Esophagus muscularis mucosa (tissue), 4 donors: Measurements from ENCODE around the gene PNPLA5.

Source experiments
- EP300 ChIP-seq: sonication (generic); formaldehyde crosslinking; IDR thresholded peaks from one replicate; pipeline ENCODE4 v1.6.1; 2017; ENCODE audit warnings: antibody characterized with exemption
- POLR2A ChIP-seq: fragments of 450-650 bp; IDR thresholded peaks from one replicate; pipeline ENCODE4 v1.6.1; 2017; ENCODE audit warnings: antibody characterized with exemption, moderate library complexity, mild to moderate bottlenecking, low read depth
- TF ChIP-seq, protein P1 (sequence below), 3 experiments: fragments of 200-600 bp in 2 of 3; fragments of 450-650 bp in 1 of 3; sonication (generic) in 2 of 3; IDR thresholded peaks; one replicate each; pipeline ENCODE4 v1.5.1; 2017 to 2019; ENCODE audit warnings: antibody characterized with exemption in 3 of 3, mild to moderate bottlenecking in 2 of 3, moderate library complexity in 1 of 3

DNA sequence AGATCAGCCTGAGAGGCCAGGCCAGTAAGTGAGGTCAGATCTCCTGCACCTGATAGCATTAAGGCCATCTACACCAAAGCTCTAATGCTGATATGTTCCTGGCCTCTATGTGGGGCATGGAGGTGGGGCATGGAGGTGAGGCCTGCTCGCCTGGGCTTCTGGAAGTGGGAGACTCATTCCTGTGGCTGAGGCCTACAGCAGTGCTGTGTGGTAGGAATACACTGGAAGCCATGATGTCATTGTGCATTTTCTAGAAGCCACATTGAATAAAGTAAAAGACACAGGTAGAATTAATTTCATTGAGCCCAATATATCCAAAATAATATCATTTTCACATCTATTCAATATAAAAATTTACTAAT is 34.5 kb upstream of the PNPLA5 start:
- TF ChIP-seq, protein P1, sequence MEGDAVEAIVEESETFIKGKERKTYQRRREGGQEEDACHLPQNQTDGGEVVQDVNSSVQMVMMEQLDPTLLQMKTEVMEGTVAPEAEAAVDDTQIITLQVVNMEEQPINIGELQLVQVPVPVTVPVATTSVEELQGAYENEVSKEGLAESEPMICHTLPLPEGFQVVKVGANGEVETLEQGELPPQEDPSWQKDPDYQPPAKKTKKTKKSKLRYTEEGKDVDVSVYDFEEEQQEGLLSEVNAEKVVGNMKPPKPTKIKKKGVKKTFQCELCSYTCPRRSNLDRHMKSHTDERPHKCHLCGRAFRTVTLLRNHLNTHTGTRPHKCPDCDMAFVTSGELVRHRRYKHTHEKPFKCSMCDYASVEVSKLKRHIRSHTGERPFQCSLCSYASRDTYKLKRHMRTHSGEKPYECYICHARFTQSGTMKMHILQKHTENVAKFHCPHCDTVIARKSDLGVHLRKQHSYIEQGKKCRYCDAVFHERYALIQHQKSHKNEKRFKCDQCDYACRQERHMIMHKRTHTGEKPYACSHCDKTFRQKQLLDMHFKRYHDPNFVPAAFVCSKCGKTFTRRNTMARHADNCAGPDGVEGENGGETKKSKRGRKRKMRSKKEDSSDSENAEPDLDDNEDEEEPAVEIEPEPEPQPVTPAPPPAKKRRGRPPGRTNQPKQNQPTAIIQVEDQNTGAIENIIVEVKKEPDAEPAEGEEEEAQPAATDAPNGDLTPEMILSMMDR (IDR thresholded peaks at IDR 0.05): no peak
- TF ChIP-seq EP300 (no peak), POLR2A (no peak)
